A673 (cell line): ENCODE measurements around the gene CATSPERD. TPM values are rescaled to one million over a fixed set of nuclear protein-coding genes. Genes with fewer than 3 reads are reported as not detected.

ENCODE experiments used
- BruUV-seq: library from RNA; stranded (reverse); fragments of 400-500 nt; replicated peaks from 2 replicates; lab custom pipeline; 2021; lab: Mats Ljungman, UMichigan
- CTCF ChIA-PET: fragments of 300-600 bp; sonication (Branson Sonifier 250); formaldehyde crosslinking; loops from one replicate; lab custom pipeline; 2022; ENCODE audit warnings: antibody characterized with exemption; lab: Charles Lee
- POLR2A ChIA-PET: fragments of 300-600 bp; sonication (Branson Sonifier 250); formaldehyde crosslinking; loops from one replicate; lab custom pipeline; 2022; ENCODE audit warnings: antibody characterized with exemption; ENCODE audit not compliant: low non-redundant PET; lab: Charles Lee
- DNase-seq: peaks from one replicate; pipeline ENCODE4 v3.0.0-alpha.2; 2015; ENCODE audit warnings: low spot score
- H3K27ac ChIP-seq: fragments of 200-600 bp; sonication (generic); 2 replicates; pipeline ENCODE4 v1.5.1; 2016; ENCODE audit warnings: mixed run types, low read depth, mild to moderate bottlenecking, mixed read lengths, antibody characterized with exemption, low read length; ENCODE audit not compliant: poor library complexity, severe bottlenecking
- H3K27me3 ChIP-seq: fragments of 200-600 bp; sonication (generic); replicated peaks from 2 replicates; pipeline ENCODE4 v1.6.1; 2017; ENCODE audit warnings: mixed run types, low read depth, mild to moderate bottlenecking, mixed read lengths, antibody characterized with exemption, low read length; ENCODE audit not compliant: insufficient read depth, poor library complexity
- H3K36me3 ChIP-seq: fragments of 200-600 bp; sonication (generic); 2 replicates; pipeline ENCODE4 v1.6.1; 2016; ENCODE audit warnings: mixed run types, mild to moderate bottlenecking, mixed read lengths, antibody characterized with exemption, low read length; ENCODE audit not compliant: insufficient read depth, poor library complexity, severe bottlenecking
- H3K4me1 ChIP-seq: fragments of 200-600 bp; sonication (generic); 2 replicates; pipeline ENCODE4 v1.6.1; 2017; ENCODE audit warnings: mixed run types, mild to moderate bottlenecking, mixed read lengths, antibody characterized with exemption, low read length; ENCODE audit not compliant: insufficient read depth, poor library complexity, severe bottlenecking
- H3K4me3 ChIP-seq: fragments of 200-600 bp; sonication (generic); 2 replicates; pipeline ENCODE4 v1.5.1; 2016; ENCODE audit warnings: low read depth, mixed run types, mild to moderate bottlenecking, mixed read lengths, low read length; ENCODE audit not compliant: poor library complexity, severe bottlenecking
- H3K9me3 ChIP-seq: fragments of 200-600 bp; sonication (generic); 2 replicates; pipeline ENCODE4 v1.6.1; 2016; ENCODE audit warnings: mixed run types, low read depth, mild to moderate bottlenecking, mixed read lengths, antibody characterized with exemption, low read length; ENCODE audit not compliant: poor library complexity, severe bottlenecking
- EZH2 ChIP-seq: fragments of 200-600 bp; sonication (generic); IDR thresholded peaks from 2 replicates; pipeline ENCODE4 v1.6.1; 2017; ENCODE audit warnings: borderline replicate concordance, low read depth, mild to moderate bottlenecking, mixed read lengths, antibody characterized with exemption, low read length; ENCODE audit not compliant: poor library complexity, severe bottlenecking
- intact Hi-C: fragments of 100-400 bp; cut with micrococcal nuclease; formaldehyde crosslinking; loops from one replicate; pipeline ENCODE4 v1.10.0; 2022; ENCODE audit not compliant: unreplicated experiment
- total RNA-seq: library from RNA; stranded (reverse); gene quantifications from 2 replicates; pipeline ENCODE4 v1.2.3, GENCODE V29; 2021
- TF ChIP-seq, protein P1 (sequence below): fragments of 300-800, 200-600 bp; sonication (generic); conservative IDR thresholded peaks from 2 replicates; pipeline ENCODE4 v1.5.1; 2017; ENCODE audit warnings: low read depth, mild to moderate bottlenecking, antibody characterized with exemption, low read length, moderate library complexity, mixed read lengths

The CATSPERD gene
- total RNA-seq, 1 experiment from 2014 or later = not detected

DNA sequence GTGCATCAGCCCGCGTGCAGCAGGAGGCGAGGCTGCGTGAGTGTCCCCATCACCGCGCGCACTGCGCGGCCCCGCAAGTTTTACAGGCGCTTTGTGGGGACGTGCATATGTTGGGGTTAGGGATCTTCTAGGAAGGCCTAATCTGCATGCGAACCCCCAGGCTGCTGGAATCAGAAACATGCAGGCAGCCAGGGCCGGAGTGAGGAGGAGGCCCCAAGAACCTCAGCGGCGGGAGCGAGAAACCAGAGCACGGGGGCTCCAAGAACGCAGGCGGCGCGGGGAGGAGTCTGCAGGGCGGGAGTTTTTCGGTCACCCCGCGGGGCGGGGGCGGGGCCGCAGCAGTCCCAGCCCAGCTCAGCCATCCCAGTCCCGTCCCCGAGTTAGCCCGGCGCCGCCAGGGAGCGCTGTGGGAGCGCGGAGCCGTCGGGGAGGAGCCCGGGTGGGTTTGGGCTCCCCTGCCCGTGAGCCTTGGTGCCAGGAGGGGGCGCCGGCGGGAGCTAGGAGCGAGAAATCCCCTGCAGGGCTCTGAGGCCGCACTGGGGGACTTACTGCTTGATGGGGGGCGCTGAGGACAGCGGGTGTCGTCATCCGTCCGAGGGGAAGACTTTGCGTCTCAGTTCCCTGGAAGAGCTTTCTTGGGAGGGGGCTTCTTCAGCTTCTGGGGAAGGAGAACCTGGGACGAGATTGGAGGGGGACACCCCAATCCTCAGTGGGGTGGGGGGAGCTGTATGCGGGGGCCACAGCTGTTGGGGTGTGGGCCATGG lies 83.5 kb downstream of the CATSPERD start:
- peaks cover 34% of the 10 kb centered on the region for H3K4me1 ChIP-seq
- H3K27me3 ChIP-seq = no peaks in the 10 kb centered on the region
- H3K4me3 ChIP-seq = peak overlapping the region; percentile 36
- POLR2A ChIA-PET = no interaction called here
- intact Hi-C loops = loop anchor here (2.0 kb wide), 2 partner anchors 89 to 219 kb away; no protein-coding TSS in a partner anchor
- H3K27ac ChIP-seq = peak overlapping the region; percentile 10
- no TSS peak for BruUV-seq
- CTCF ChIA-PET = interaction anchor here (0.6 to 1.8 kb wide), 30 partner anchors 8 to 322 kb away, joined by 3 to 27 read pairs (median 3); partner anchors contain the start of genes CATSPERD, DUS3L, FUT3 and LONP1
- peak; percentile 97 for DNase-seq
- no peaks in the 10 kb centered on the region for H3K9me3 ChIP-seq
- no peak for TF ChIP-seq EZH2
- TF ChIP-seq, protein P1, sequence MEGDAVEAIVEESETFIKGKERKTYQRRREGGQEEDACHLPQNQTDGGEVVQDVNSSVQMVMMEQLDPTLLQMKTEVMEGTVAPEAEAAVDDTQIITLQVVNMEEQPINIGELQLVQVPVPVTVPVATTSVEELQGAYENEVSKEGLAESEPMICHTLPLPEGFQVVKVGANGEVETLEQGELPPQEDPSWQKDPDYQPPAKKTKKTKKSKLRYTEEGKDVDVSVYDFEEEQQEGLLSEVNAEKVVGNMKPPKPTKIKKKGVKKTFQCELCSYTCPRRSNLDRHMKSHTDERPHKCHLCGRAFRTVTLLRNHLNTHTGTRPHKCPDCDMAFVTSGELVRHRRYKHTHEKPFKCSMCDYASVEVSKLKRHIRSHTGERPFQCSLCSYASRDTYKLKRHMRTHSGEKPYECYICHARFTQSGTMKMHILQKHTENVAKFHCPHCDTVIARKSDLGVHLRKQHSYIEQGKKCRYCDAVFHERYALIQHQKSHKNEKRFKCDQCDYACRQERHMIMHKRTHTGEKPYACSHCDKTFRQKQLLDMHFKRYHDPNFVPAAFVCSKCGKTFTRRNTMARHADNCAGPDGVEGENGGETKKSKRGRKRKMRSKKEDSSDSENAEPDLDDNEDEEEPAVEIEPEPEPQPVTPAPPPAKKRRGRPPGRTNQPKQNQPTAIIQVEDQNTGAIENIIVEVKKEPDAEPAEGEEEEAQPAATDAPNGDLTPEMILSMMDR = peak; percentile 100
- H3K36me3 ChIP-seq = no peaks in the 10 kb centered on the region

DNA sequence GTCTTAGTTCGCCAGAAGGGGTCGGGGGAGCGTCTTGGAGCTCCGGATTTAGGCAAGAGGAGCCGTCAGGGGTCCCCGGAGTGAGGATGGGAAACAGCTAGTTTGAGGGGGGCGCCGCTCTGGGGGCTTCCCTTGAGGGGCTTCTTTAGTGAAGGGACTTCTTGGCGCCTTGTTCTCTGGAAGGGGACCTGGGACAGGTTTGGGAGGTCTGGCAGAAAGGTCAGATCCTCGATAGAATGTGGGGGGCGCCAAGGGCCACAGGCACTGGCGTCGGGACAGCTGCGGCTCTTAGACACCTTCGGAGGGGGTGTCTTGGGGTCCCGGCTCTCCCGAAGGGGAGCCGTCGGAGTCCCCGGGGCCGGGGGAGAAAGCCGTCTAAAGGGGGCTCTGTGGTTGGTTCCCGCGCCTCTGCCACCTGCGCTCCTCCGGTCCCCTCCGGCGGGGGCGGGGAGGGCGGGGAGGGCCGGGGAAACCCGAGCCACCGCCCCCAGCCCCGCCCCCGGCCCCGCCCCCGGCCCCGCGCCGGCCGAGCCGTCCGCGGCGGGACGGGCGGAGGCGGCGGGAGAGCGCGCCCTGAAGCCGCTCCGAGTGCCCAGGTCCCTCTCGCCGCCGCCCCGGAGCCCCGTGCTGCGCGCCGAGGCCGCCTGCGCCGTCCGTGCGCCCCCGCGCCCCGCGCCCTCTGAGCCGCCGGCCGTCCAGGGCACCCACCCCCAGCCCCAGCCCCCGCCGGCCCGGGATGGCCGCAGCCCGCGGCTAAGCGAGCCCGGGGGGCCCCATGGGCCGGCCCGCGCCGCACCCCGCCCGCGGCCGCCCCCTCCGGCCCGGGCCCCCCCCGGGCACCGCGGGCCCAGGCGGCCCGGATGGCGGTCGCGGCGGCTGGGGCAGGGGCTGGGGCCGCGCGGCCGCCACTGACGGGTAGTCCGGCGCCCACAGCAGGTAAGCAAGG lies 84.4 kb downstream of the CATSPERD start, which contains the start of gene NRTN:
NRTN (plus strand) TSS at position 552 of the 946 bp plus-strand sequence. CDS start 19,099 bp downstream, outside the sequence.
- H3K4me1 ChIP-seq = peaks cover 34% of the 10 kb centered on the region
- ChIA-PET CTCF (interaction anchor here (0.6 to 1.8 kb wide), 26 partner anchors 7 to 321 kb away, joined by 3 to 27 read pairs (median 4); partner anchors contain the start of genes CATSPERD, DUS3L, LONP1 and NDUFA11), POLR2A (no interaction called here)
- TF ChIP-seq, protein P1 = no peak
- no peak for TF ChIP-seq EZH2
- no peaks in the 10 kb centered on the region for H3K27me3 ChIP-seq
- intact Hi-C loops = loop anchor here (2.0 kb wide), 2 partner anchors 88 to 218 kb away; no protein-coding TSS in a partner anchor
- no TSS peak for BruUV-seq
- H3K36me3 ChIP-seq = no peaks in the 10 kb centered on the region
- H3K27ac ChIP-seq = peak within 1 kb of the TSS; percentile 10
- H3K4me3 ChIP-seq = peak within 1 kb of the TSS; percentile 47
- no peaks in the 10 kb centered on the region for H3K9me3 ChIP-seq
- peak; percentile 61 for DNase-seq
